ENCODE measurements around the gene NCOA1.

- TF ChIP-seq, protein P1, sequence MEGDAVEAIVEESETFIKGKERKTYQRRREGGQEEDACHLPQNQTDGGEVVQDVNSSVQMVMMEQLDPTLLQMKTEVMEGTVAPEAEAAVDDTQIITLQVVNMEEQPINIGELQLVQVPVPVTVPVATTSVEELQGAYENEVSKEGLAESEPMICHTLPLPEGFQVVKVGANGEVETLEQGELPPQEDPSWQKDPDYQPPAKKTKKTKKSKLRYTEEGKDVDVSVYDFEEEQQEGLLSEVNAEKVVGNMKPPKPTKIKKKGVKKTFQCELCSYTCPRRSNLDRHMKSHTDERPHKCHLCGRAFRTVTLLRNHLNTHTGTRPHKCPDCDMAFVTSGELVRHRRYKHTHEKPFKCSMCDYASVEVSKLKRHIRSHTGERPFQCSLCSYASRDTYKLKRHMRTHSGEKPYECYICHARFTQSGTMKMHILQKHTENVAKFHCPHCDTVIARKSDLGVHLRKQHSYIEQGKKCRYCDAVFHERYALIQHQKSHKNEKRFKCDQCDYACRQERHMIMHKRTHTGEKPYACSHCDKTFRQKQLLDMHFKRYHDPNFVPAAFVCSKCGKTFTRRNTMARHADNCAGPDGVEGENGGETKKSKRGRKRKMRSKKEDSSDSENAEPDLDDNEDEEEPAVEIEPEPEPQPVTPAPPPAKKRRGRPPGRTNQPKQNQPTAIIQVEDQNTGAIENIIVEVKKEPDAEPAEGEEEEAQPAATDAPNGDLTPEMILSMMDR (IDR thresholded peaks at IDR 0.05) = no peak
- no peak for TF ChIP-seq POLR2A (IDR thresholded peaks at IDR 0.05)
Measured at GRCh38 chr2:24459224-24460161, 31.6 kb upstream of the NCOA1 start.

All from testis (tissue), 2 donors.